A673 (cell line): ENCODE results near the gene FBXO34.

Experiments
- CTCF ChIP-seq: fragments of 300-800, 200-600 bp; sonication (generic); conservative IDR thresholded peaks from 2 replicates; pipeline ENCODE4 v1.5.1; 2017; ENCODE audit warnings: low read depth, mild to moderate bottlenecking, antibody characterized with exemption, low read length, moderate library complexity, mixed read lengths
- EZH2 ChIP-seq: fragments of 200-600 bp; sonication (generic); IDR thresholded peaks from 2 replicates; pipeline ENCODE4 v1.6.1; 2017; ENCODE audit warnings: borderline replicate concordance, low read depth, mild to moderate bottlenecking, mixed read lengths, antibody characterized with exemption, low read length; ENCODE audit not compliant: poor library complexity, severe bottlenecking

GRCh38 chr14:55294603-55295002, 23.4 kb downstream of the FBXO34 start:
- TF ChIP-seq CTCF (no peak), EZH2 (no peak)
